Calu3 (cell line): Measurements from ENCODE around the gene TENM4. TPM values are rescaled to one million over a fixed set of nuclear protein-coding genes. Genes with fewer than 3 reads are reported as not detected.

ENCODE experiments used
- BruUV-seq: library from RNA; stranded (reverse); fragments of 400-500 nt; replicated peaks from 2 replicates; lab custom pipeline; 2021; lab: Mats Ljungman, UMichigan
- CTCF ChIA-PET: fragments of 300-600 bp; sonication (Branson Sonifier 250); formaldehyde crosslinking; loops from one replicate; lab custom pipeline; 2022; ENCODE audit warnings: antibody characterized with exemption; lab: Charles Lee
- DNase-seq: peaks from one replicate; pipeline ENCODE4 v3.0.0; 2022
- H3K27ac Mint-ChIP-seq: one replicate; pipeline ENCODE4 v1.8.0; 2022; ENCODE audit warnings: mixed read lengths; ENCODE audit not compliant: unreplicated experiment
- H3K27me3 Mint-ChIP-seq: one replicate; pipeline ENCODE4 v1.8.0; 2022; ENCODE audit warnings: mixed read lengths; ENCODE audit not compliant: unreplicated experiment
- H3K36me3 Mint-ChIP-seq: one replicate; pipeline ENCODE4 v1.8.0; 2022; ENCODE audit warnings: mild to moderate bottlenecking, moderate library complexity, mixed read lengths; ENCODE audit not compliant: insufficient read depth, unreplicated experiment
- H3K4me1 Mint-ChIP-seq: one replicate; pipeline ENCODE4 v1.8.0; 2022; ENCODE audit warnings: mild to moderate bottlenecking, low read depth, mixed read lengths; ENCODE audit not compliant: unreplicated experiment
- H3K4me3 Mint-ChIP-seq: one replicate; pipeline ENCODE4 v1.8.0; 2022; ENCODE audit warnings: mild to moderate bottlenecking, low read depth, moderate library complexity, mixed read lengths; ENCODE audit not compliant: unreplicated experiment
- H3K9me3 Mint-ChIP-seq: one replicate; pipeline ENCODE4 v1.8.0; 2022; ENCODE audit warnings: low read depth, mixed read lengths; ENCODE audit not compliant: unreplicated experiment
- CTCF ChIP-seq: fragments of 200-600 bp; IDR thresholded peaks from one replicate; pipeline ENCODE4 v1.8.0; 2022; ENCODE audit warnings: antibody characterized with exemption; ENCODE audit not compliant: unreplicated experiment
- intact Hi-C: fragments of 100-400 bp; cut with micrococcal nuclease; formaldehyde crosslinking; loops from one replicate; pipeline ENCODE4 v1.10.0; 2022; ENCODE audit not compliant: unreplicated experiment
- total RNA-seq: library from RNA; stranded (reverse); gene quantifications from 2 replicates; pipeline ENCODE4 v1.2.3, GENCODE V29; 2022

TENM4 gene
- total RNA-seq, 1 experiment from 2014 or later: not detected

GRCh38 chr11:78651136-78651775, 789.6 kb downstream of the TENM4 start:
- no TSS peak for BruUV-seq
- H3K4me1 Mint-ChIP-seq: no peaks in the 10 kb centered on the region
- no peaks in the 10 kb centered on the region for H3K9me3 Mint-ChIP-seq
- no peak overlapping the region for H3K27ac Mint-ChIP-seq
- TF ChIP-seq CTCF: no peak
- no peaks in the 10 kb centered on the region for H3K36me3 Mint-ChIP-seq
- no peak overlapping the region for H3K4me3 Mint-ChIP-seq
- peaks cover 70% of the 10 kb centered on the region for H3K27me3 Mint-ChIP-seq
- intact Hi-C loops: no loop called here
- CTCF ChIA-PET: no interaction called here
- DNase-seq: no peak

- peaks cover 77% of the 10 kb centered on the region for H3K27me3 Mint-ChIP-seq
- H3K9me3 Mint-ChIP-seq: no peaks in the 10 kb centered on the region
- CTCF ChIA-PET: interaction anchor here (0.6 kb wide), 1 partner anchor 9 kb away, joined by 4 read pairs; no protein-coding TSS in a partner anchor
- no peaks in the 10 kb centered on the region for H3K4me1 Mint-ChIP-seq
- DNase-seq: no peak
- no peaks in the 10 kb centered on the region for H3K36me3 Mint-ChIP-seq
- H3K4me3 Mint-ChIP-seq: no peak overlapping the region
- TF ChIP-seq CTCF: no peak
- intact Hi-C loops: loop anchor here (10.0 kb wide), 1 partner anchor 845 kb away; no protein-coding TSS in a partner anchor
- no peak overlapping the region for H3K27ac Mint-ChIP-seq
- no TSS peak for BruUV-seq
Observed at GRCh38 chr11:78649361-78650215, 791.2 kb downstream of the TENM4 start.

- H3K27me3 Mint-ChIP-seq: peaks cover 84% of the 10 kb centered on the region
- no peak overlapping the region for H3K27ac Mint-ChIP-seq
- no peak overlapping the region for H3K4me3 Mint-ChIP-seq
- no peaks in the 10 kb centered on the region for H3K4me1 Mint-ChIP-seq
- no peak for DNase-seq
- H3K9me3 Mint-ChIP-seq: no peaks in the 10 kb centered on the region
- no peaks in the 10 kb centered on the region for H3K36me3 Mint-ChIP-seq
- CTCF ChIA-PET: interaction anchor here (1.0 kb wide), 1 partner anchor 313 kb away, joined by 3 read pairs; no protein-coding TSS in a partner anchor
- no TSS peak for BruUV-seq
- TF ChIP-seq CTCF: no peak
- intact Hi-C loops: loop anchor here (10.0 kb wide), 1 partner anchor 847 kb away; no protein-coding TSS in a partner anchor
Observed at GRCh38 chr11:78647986-78648875, 792.6 kb downstream of the TENM4 start.
